HG02763 (cell line): ENCODE results near the gene ARHGAP35.
"Not testable (repeated sequence)": the region's sequence is repeated elsewhere in the genome, so short reads cannot be mapped to it uniquely, and the experiment has no call there.

Source experiments
- ATAC-seq: cut with Tn5 transposase; IDR thresholded peaks from one replicate; pipeline ENCODE4 v1.9.1; 2021; ENCODE audit warnings: mild to moderate bottlenecking, moderate library complexity; ENCODE audit not compliant: unreplicated experiment

ARHGAP35 gene

GRCh38 chr19:46867170-46867569, 6.4 kb downstream of the ARHGAP35 start:
- ATAC-seq: no peak

- no peak for ATAC-seq
Observed at GRCh38 chr19:46868025-46868802, 7.4 kb downstream of the ARHGAP35 start.

DNA sequence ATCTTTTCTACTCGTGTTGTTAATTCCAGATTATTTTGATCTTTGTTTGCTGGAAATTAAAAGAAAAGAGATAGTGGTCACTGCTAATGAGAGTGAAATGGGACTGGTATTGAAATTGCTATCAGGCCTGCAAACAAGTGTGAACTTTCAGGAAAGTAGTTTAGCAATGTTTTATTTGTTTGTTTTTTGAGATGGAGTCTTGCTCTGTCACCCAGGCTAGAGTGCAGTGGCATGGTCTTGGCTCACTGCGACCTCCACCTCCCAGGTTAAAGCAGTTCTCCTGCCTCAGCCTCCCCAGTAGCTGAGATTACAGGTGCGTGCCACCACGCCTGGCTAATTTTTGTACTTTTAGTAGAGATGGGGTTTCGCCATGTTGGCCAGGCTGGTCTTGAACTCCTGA, 10.4 kb downstream of the ARHGAP35 start:
- not testable (repeated sequence) for ATAC-seq

DNA sequence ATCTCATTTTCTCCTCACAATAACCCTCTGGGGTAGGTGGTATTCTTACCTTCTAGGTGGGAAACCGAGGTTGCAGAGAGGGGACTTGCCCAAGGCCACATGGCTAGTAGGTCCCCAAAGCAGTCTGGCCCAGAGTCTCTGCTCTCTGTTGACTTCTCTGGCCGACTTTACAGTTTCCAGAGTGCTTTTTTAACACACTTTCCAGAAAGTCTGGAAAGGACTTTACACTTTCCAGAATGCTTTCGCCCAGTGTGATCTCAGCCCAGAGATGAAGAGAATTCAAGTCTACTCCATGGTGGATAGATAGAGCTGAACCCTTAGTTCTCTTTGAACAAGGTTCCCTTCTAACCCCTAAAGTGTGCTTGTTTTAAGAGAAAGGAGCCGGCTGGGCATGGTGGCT, 12.2 kb downstream of the ARHGAP35 start:
- ATAC-seq: no peak

DNA sequence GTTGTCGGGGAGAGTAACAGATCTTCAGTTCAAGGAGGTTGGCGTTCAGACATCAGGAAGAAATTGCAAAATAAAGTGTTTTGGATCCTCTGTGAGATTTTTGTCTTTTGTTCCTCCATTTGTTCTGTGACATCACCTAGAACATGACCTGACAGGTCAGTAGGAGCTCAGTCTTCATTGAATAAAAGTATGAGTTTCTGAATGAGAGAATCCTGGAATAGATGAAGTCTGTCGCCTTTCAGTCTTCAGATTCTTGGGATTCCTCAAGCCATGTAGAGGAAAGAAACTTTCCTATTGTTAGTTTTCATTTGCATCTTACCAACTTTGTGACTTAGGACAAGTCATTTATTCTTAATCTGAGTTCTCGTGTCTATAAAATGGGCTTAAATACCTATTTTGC, 14.4 kb downstream of the ARHGAP35 start:
- ATAC-seq: no peak

DNA sequence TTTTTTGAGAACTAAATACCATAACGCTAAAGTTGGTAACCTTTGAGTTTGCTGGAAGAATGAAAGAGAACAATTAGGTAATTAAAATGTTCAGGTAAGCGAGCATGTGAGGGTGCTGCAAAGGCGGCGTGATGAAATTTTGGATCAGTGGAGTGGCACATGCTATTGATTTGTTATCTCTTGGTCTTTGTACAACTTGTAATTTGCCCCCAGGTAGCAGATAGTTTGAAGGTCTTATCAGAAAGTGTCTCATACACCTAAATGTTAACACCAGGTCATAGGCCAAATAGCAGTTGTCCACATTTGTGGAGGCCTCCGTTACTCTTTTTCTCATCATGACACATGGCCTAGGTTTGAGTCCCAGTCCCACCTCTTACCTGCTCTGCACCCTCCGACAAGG, 14.9 kb downstream of the ARHGAP35 start:
- ATAC-seq: no peak

DNA sequence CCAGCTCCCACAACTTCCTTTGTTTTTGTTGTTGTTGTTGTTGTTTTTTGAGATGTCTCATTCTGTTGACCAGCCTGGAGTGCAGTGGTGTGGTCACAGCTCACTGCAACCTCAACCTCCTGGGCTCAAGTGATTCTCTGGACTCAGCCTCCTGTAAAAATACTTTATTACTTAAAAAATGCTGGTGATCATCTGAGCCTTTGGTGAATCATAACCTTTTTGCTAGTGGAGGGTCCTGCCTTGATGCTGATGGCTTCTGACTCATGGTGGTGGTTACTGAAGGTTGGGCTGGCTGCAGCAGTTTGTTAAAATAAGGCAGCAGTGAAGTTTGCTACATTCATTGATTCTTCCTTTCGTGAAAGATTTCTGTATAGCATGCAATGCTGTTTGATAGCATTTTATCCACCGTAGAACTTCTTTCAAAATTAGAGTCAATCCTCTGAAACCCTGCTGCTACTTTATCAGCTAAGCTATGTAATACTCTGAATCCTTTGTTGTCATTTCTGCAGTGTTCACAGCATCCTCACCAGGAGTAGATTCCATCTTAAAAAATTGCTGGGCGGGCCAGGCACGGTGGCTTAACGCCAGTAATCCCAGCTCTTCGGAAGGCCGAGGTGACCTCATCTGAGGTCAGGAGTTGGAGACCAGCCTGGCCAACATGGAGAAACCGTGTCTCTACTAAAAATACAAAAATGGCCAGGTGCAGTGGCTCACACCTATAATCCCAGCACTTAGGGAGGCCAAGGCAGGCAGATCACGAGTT, 18.0 kb downstream of the ARHGAP35 start:
- no peak for ATAC-seq

GRCh38 chr19:46880431-46880830, 19.6 kb downstream of the ARHGAP35 start:
- ATAC-seq: no peak

- no peak for ATAC-seq
Observed at GRCh38 chr19:46881092-46881491, 20.3 kb downstream of the ARHGAP35 start.

DNA sequence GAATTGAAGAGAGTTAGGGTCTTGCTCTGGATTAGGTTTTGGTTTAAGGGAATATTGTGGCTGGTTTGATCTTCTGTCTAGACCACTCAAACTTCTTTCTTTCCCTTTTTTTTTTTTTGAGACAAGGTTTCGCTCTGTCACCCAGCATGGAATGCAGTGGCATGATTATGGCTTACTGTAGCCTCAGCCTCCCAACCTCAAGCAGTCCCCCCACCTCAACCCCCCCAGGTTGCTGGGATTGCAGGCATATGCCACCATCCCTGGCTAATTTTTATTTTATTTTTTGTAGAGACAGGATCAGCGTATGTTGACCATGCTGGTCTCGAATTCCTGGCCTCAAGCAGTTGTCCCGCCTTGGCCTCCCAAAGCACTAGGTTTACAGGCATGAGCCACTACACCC, 21.2 kb downstream of the ARHGAP35 start:
- ATAC-seq: no peak

GRCh38 chr19:46882751-46883150, 22.0 kb downstream of the ARHGAP35 start:
- ATAC-seq: not testable (repeated sequence)

GRCh38 chr19:46885411-46885810, 24.6 kb downstream of the ARHGAP35 start:
- ATAC-seq: no peak

DNA sequence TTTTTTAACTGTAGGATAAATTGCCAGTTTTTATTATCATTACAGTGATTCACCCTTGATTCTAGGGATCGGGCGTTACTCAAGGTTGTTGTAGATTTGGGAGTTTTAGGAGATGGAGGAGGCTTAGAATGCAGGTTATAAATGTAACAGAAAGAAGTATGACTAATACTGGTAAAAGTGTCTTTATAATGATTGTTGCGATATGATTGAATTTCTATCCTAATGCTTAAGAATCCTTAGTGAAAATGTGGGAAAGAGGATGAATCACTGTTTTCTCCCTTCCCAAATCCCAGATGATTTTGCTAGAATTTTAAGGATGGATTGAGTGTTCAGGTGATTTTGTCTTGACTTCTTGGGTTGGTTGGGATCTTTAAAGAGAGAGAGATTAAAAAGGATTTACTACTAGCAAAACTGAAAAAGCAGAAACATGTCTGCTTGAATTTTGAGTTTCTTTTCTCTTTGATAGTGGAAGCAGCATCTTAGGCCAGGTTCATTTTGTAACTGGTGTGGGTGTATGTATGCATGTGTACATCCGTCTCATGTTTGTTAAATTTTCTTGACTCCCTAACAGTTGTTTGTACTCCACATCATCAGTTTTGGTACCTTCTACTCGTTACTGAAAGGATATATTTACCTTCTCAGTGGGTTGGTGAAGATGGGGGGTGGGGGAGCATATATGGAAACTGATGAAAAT, 25.9 kb downstream of the ARHGAP35 start:
- ATAC-seq: no peak

GRCh38 chr19:46887240-46887782, 26.5 kb downstream of the ARHGAP35 start:
- ATAC-seq: no peak

GRCh38 chr19:46890423-46891170, 29.8 kb downstream of the ARHGAP35 start:
- no peak for ATAC-seq

DNA sequence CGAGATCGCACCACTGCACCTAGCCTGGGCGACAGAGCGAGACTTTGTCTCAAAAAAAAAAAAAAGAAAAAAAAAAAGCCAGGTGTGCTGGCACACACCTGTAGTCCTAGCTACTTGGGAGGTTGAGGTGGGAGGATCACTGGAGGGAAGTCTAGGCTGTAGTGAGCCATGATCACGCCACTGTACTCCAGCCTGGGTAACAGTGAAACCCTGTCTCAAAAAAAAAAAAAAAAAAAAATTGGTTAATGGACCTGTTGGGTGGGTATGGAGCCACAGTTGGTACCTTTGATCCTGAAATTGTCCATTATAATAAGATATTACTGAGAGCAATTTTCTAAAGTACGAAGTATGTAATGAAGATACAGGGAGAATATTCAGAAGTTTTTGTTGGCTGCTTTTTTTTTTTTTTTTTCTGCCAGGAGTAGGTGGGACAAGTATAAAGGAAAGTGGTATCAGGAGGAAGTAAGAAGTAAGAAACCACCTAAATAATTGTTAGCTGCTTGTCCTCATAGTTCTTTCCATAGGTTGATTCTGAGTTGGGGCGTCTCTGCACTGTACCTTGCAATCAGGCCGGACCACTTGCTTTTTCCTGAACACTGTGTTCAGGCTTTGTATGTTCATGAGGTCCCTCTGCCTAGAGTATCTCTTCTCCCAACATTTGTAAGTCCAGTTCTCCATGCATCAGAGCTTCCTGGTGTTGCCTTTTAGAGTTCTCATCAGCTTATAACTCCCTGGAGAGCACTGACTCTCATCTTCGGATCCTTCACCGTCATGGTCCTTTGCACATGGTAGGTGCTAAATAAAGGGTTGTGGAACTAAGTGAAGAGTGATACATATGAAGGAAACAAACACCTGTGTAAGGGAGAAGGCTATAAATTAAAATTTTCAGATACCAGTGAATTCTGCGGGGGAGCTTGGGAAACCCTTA, 31.7 kb downstream of the ARHGAP35 start:
- ATAC-seq: no peak

DNA sequence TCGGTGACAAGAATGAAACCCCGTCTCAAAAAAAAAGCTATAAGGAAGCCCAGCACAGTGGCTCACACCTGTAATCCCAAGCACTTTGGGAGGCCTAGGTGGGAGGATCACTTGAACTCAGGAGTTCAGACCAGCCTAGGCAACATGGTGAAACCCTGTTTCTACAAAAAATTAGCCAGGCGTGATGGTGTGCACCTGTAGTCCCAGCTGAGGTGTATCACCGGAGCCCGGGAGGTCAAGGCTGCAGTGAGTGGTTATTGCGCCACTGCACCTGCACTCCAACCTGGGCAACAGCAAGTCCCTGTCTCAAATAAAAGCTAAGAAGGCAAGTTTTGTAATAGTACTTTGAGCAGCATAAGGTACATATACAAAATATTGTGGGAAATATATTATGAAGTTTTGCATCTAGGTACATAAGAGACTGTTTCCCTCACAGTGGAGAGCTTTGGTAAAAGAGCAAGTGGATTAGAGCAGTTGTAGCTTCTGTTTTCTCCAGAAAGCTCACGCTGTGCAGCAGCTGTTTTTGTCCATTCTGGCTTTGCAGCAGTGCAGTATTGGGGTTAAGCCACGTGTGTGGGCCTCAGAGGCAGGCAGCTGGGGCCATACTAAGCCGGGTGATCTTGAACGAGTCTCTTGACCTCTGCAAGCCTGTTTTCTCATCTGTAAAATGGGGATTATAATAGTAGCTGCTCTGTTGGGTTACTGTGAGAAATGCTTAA, 35.4 kb downstream of the ARHGAP35 start:
- no peak for ATAC-seq

- ATAC-seq: no peak
Observed at GRCh38 chr19:46898731-46899130, 37.9 kb downstream of the ARHGAP35 start.

DNA sequence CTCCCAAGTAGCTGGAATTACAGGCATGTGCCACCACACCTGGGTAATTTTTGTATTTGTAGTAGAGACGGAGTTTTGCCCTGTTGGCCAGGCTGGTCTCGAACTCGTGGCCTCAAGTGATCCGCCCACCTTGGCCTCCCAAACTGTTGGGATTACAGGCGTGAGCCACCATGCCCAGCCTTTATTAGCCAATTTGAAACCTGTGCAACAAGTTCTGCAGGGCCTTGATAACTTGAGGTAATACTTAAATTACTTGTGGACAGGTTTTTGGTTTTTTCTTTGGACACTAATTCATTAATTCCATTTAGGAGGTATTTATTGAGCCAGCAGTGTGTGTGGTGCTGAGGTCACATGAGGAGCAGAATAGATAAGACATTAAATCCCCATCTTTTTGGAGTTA, 39.5 kb downstream of the ARHGAP35 start:
- no peak for ATAC-seq
